UCSD-AML1 (cell line): ENCODE measurements around the gene SLC22A23.

Experiments
- DNase-seq: peaks from one replicate; lab custom pipeline; 2025; ENCODE audit not compliant: unreplicated experiment; lab: John Stamatoyannopoulos, UW

The SLC22A23 gene

GRCh38 chr6:3406891-3407809 is 49.7 kb downstream of the SLC22A23 start:
- DNase-seq, result no peak

- no peak for DNase-seq
Measured at GRCh38 chr6:3406362-3406821, 50.5 kb downstream of the SLC22A23 start.

- DNase-seq, result no peak
Measured at GRCh38 chr6:3405679-3406078, 51.2 kb downstream of the SLC22A23 start.

- no peak for DNase-seq
Measured at GRCh38 chr6:3405182-3405518, 51.7 kb downstream of the SLC22A23 start.

- DNase-seq, result no peak
Measured at GRCh38 chr6:3403238-3404173, 53.3 kb downstream of the SLC22A23 start.

GRCh38 chr6:3402310-3403237 is 54.3 kb downstream of the SLC22A23 start:
- DNase-seq, result no peak

- DNase-seq, result no peak
Measured at GRCh38 chr6:3400162-3400561, 56.7 kb downstream of the SLC22A23 start.

- no peak for DNase-seq
Measured at GRCh38 chr6:3398755-3399696, 57.8 kb downstream of the SLC22A23 start.

GRCh38 chr6:3398165-3398562 is 58.7 kb downstream of the SLC22A23 start:
- DNase-seq, result no peak

GRCh38 chr6:3397229-3398164 is 59.4 kb downstream of the SLC22A23 start:
- DNase-seq, result no peak

- DNase-seq, result no peak
Measured at GRCh38 chr6:3396503-3397180, 60.2 kb downstream of the SLC22A23 start.

GRCh38 chr6:3394671-3395070 is 62.2 kb downstream of the SLC22A23 start:
- DNase-seq, result no peak

GRCh38 chr6:3393836-3394202 is 63.0 kb downstream of the SLC22A23 start:
- no peak for DNase-seq

GRCh38 chr6:3392930-3393835 is 63.7 kb downstream of the SLC22A23 start:
- no peak for DNase-seq

- DNase-seq, result no peak
Measured at GRCh38 chr6:3391902-3392458, 64.9 kb downstream of the SLC22A23 start.

- DNase-seq, result no peak
Measured at GRCh38 chr6:3390698-3391097, 66.2 kb downstream of the SLC22A23 start.
